ENCODE data around the gene ADGRL3. TPM values are rescaled to one million over a fixed set of nuclear protein-coding genes. Genes with fewer than 3 reads are reported as not detected.

Gene ADGRL3
- total RNA-seq, 1 donor from 2014 or later: 6.1 TPM

DNA sequence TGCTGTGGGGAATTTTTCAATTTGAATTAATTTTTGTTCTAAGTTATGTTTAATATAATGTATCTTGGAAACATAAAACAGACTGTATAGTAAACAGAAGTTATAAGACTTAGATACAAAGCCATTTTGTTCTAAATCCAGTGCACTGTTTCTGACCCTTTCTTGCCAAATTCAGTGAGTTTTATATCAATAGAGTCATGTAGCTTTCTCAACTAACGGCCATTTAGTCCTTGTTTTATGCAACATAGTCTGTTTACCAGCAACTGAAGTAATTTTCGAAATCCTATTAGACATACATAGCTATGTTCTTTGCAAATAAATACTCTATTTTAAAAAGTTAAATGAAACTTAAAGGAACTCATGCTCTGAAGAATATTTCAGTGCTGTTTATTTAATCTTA is 242.8 kb downstream of the ADGRL3 start:
- H3K4me1 ChIP-seq: peaks cover 9% of the 10 kb centered on the region
- H3K27me3 ChIP-seq (ENCODE audit: low read depth): no peaks in the 10 kb centered on the region
- no peak overlapping the region for H3K4me3 ChIP-seq
- intact Hi-C loops (cut with micrococcal nuclease): no loop called here
- no peaks in the 10 kb centered on the region for H3K36me3 ChIP-seq
- DNase-seq: no peak
- no peak overlapping the region for H3K27ac ChIP-seq (replicated peaks)
- TF ChIP-seq, protein P1, sequence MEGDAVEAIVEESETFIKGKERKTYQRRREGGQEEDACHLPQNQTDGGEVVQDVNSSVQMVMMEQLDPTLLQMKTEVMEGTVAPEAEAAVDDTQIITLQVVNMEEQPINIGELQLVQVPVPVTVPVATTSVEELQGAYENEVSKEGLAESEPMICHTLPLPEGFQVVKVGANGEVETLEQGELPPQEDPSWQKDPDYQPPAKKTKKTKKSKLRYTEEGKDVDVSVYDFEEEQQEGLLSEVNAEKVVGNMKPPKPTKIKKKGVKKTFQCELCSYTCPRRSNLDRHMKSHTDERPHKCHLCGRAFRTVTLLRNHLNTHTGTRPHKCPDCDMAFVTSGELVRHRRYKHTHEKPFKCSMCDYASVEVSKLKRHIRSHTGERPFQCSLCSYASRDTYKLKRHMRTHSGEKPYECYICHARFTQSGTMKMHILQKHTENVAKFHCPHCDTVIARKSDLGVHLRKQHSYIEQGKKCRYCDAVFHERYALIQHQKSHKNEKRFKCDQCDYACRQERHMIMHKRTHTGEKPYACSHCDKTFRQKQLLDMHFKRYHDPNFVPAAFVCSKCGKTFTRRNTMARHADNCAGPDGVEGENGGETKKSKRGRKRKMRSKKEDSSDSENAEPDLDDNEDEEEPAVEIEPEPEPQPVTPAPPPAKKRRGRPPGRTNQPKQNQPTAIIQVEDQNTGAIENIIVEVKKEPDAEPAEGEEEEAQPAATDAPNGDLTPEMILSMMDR (IDR thresholded peaks at IDR 0.05; ENCODE audit: borderline replicate concordance): no peak
- no peaks in the 10 kb centered on the region for H3K9me3 ChIP-seq (replicated peaks)

DNA sequence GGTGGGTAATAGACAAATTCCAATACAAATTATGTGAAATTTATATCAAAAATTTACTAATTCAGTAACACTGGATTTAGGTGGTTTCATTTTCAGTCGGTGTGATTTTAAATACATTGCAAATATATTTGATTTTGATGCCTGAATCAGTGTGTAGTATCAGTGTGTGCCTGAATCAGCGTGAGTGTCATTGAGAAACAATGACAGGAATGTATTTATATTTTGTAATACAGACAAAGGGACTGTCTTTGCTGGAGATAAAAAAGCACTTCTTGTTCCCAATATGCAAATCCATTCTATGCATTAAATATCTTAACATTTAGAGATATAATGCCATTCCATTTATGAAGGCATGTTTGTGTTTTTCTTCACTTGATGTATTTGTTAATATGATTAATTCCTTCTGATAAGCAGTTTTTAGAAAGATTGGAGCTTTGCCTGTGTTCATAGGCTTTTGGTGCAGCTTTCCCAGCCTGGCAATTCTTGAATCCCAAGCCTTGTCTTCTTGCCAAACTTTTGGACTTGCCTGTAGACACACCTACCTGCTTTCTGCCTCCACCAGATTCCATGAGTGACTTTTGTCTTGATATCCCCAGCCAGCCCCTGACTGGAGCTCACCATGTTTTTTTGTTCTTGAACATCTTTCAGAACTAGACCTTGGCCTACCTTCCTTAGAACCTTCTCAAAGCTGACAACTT is 243.8 kb downstream of the ADGRL3 start:
- no peaks in the 10 kb centered on the region for H3K9me3 ChIP-seq (replicated peaks)
- TF ChIP-seq, protein P1 (IDR thresholded peaks at IDR 0.05; ENCODE audit: borderline replicate concordance): no peak
- H3K27ac ChIP-seq (replicated peaks): no peak overlapping the region
- H3K4me3 ChIP-seq: no peak overlapping the region
- H3K27me3 ChIP-seq (ENCODE audit: low read depth): no peaks in the 10 kb centered on the region
- no peak for DNase-seq
- intact Hi-C loops (cut with micrococcal nuclease): no loop called here
- no peaks in the 10 kb centered on the region for H3K36me3 ChIP-seq
- peaks cover 14% of the 10 kb centered on the region for H3K4me1 ChIP-seq

DNA sequence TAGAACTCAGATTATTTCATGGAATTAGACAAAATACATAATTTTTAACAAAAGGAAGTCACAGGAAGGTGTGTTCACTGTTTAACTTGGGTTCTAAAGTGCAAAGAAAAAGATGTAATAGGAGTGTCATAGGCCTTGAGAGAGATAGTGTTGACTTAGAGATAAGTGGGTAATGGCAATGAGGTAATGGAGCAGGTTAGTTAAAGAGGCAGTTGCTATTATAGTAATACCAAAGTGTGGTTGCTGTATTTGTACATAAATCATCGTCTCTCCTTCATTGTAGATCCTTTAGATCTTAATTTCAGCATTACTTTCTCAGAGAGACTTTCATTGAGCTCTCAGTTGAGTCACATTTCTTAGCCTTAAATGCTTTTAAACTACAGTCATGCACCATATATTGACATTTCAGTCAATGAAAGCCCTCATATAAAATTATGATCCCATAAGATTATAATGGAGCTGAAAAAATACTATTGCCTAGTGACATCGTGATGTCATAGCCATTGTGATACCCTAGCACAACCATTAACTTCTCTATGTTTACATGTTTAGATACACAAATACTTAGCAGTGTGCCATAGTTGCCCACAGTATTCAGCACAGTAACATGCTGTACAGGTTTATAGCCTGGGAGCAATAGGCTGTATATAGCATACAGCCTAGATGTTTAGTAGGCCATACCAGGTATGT is 245.4 kb downstream of the ADGRL3 start:
- Histone ChIP-seq H3K9me3 (replicated peaks) (no peaks in the 10 kb centered on the region), H3K27me3 (ENCODE audit: low read depth) (no peaks in the 10 kb centered on the region), H3K36me3 (no peaks in the 10 kb centered on the region), H3K4me1 (peaks cover 14% of the 10 kb centered on the region), H3K4me3 (no peak overlapping the region), H3K27ac (replicated peaks) (no peak overlapping the region)
- TF ChIP-seq, protein P1 (IDR thresholded peaks at IDR 0.05; ENCODE audit: borderline replicate concordance): no peak
- DNase-seq: no peak
- intact Hi-C loops (cut with micrococcal nuclease): no loop called here

DNA sequence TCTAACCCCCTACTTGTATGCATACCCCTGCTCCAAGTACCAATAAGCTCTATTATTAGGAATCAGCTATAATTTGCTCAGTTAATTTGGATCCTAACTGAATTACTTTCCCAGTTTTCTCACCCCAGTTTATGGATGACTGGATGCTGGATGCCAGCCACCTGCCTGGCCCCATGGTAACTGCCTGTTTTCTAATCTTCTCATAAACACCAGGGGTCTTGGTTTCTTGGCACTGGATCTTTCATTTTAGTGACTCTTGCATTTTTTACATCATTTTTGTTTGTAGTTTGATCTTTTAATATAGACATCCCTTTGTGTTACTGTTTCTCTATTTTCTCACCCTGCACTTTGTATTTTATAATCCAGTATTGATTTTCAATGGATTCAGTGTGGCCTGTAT is 246.8 kb downstream of the ADGRL3 start:
- DNase-seq: no peak
- TF ChIP-seq, protein P1 (IDR thresholded peaks at IDR 0.05; ENCODE audit: borderline replicate concordance): no peak
- Histone ChIP-seq H3K27ac (replicated peaks) (no peak overlapping the region), H3K36me3 (no peaks in the 10 kb centered on the region), H3K4me3 (no peak overlapping the region), H3K4me1 (peaks cover 14% of the 10 kb centered on the region), H3K27me3 (ENCODE audit: low read depth) (no peaks in the 10 kb centered on the region), H3K9me3 (replicated peaks) (no peaks in the 10 kb centered on the region)
- intact Hi-C loops (cut with micrococcal nuclease): no loop called here

DNA sequence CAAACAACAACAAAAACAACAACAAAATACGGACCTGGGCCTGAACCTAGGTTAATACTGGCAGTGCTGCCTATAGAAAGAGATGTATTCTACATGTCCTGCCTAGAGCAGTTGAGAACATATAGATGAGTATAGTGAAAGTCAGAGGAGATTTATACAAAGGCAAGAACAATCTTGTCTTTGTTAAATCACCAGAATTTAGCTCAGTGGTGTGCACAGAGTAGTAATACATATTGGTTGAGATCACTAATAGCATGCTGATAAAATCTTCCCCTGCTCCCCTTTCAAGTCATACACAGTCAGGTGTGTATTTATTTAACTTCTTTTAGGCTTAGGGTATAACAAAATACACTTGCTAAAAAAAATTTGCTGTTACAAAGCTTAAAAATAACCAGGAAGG is 247.8 kb downstream of the ADGRL3 start:
- H3K9me3 ChIP-seq (replicated peaks): no peaks in the 10 kb centered on the region
- no peak for DNase-seq
- H3K27ac ChIP-seq (replicated peaks): no peak overlapping the region
- TF ChIP-seq, protein P1 (IDR thresholded peaks at IDR 0.05; ENCODE audit: borderline replicate concordance): no peak
- no peaks in the 10 kb centered on the region for H3K27me3 ChIP-seq (ENCODE audit: low read depth)
- no peaks in the 10 kb centered on the region for H3K36me3 ChIP-seq
- H3K4me3 ChIP-seq: no peak overlapping the region
- intact Hi-C loops (cut with micrococcal nuclease): no loop called here
- peaks cover 14% of the 10 kb centered on the region for H3K4me1 ChIP-seq
